HFF-Myc (cell line): ENCODE results near the gene CACNA1I.

Experiments
- DNase-seq: peaks from one replicate; pipeline ENCODE4 v3.0.0-alpha.2; 2011; ENCODE audit warnings: low read depth; ENCODE audit errors: extremely low read depth
- H3K4me3 ChIP-seq: replicated peaks from 2 replicates; pipeline ENCODE4 v1.5.1; 2011; ENCODE audit warnings: low read depth, mild to moderate bottlenecking, control low read depth, low read length
- CTCF ChIP-seq: IDR thresholded peaks from 2 replicates; pipeline ENCODE4 v1.5.1; 2012; ENCODE audit warnings: mild to moderate bottlenecking, low read depth, low read length, control low read depth; ENCODE audit errors: missing control alignments

Gene CACNA1I

GRCh38 chr22:39649500-39650089 is 79.0 kb downstream of the CACNA1I start:
- DNase-seq = no peak
- H3K4me3 ChIP-seq = no peak overlapping the region
- no peak for TF ChIP-seq CTCF

DNA sequence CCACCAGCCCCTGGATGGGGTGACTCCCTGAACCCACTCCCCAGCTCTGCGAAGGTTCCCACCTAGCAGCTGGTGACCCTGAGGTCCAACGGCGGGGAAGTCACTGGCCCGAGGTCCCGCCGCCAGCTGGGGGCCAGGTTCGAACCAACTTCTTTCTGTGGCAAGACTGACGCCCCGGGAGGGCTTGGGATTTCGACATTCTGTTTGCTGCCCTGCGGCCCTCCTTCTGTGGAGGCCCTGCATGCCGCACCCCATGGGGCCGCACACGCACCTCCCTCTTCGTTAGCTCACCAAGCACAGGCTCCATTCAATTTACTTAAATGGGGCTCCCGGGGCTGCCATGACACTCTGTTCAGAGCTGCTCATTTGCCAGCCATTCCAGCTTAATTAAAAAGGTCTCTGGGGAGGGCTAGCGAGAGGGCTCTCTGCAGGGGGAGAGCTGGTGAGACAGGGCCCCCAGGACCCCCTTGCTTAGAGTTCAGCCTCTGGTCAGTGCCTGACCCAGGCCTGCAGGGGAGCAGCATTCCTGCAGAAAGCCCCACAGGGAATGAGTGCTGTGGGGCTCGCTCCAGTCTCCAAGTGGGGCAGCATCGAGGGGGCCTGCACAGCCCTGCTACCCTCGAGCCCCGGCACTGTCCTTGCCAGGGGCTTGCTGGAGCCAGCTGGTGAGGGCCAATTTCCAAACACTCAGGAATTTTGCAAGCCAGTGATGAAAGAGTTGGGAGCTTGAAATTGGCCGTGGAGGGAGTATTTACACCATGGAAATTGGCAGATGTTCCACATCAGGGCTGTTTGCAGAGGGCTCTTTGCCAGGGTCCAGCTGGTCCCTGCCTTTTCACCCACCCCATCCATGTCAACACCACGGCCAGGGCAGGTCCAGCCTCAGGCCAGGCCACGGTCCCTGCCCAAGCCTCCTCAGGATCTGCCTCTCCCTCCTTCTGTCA is 80.8 kb downstream of the CACNA1I start:
- TF ChIP-seq CTCF = no peak
- no peak overlapping the region for H3K4me3 ChIP-seq
- no peak for DNase-seq

DNA sequence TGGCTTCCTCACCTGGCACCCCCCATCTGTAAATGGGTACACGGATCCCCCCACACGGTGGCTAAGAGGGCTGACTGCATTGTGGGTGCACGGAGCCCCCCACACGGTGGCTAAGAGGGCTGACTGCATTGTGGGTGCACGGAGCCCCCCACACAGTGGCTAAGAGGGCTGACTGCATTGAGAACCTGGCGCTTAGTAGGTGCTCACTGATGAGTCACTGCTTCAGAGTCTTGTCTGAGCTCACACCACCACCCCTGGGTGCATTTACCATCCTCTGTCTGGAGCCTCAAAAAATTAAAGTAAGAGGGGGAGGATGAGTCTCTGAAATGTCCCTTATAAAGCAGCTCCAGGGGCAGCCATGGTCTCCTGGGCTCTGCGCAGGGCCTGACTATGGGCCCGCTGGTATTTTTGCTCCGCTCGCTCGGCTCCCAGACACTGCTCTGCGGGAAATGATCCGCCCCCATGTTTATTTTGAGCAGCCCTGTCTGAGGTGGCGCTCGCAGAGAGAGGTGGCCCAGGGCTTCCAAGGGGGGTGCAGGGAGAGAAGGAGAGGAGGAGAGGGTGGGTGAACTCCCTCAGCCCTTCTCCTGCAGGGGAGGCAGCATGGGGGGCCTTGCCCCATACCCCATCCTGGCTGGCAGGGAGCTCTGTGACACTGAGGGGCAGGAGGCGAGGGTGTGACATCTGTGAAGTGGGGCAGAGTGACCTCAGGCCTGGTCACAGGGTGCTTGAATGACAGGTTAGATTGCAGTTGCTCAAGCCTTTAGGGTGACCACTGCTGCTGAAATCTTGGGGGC is 82.6 kb downstream of the CACNA1I start:
- no peak for DNase-seq
- H3K4me3 ChIP-seq = no peak overlapping the region
- no peak for TF ChIP-seq CTCF

- no peak for DNase-seq
- TF ChIP-seq CTCF = no peak
- H3K4me3 ChIP-seq = no peak overlapping the region
Observed at GRCh38 chr22:39653787-39654077, 83.2 kb downstream of the CACNA1I start.

DNA sequence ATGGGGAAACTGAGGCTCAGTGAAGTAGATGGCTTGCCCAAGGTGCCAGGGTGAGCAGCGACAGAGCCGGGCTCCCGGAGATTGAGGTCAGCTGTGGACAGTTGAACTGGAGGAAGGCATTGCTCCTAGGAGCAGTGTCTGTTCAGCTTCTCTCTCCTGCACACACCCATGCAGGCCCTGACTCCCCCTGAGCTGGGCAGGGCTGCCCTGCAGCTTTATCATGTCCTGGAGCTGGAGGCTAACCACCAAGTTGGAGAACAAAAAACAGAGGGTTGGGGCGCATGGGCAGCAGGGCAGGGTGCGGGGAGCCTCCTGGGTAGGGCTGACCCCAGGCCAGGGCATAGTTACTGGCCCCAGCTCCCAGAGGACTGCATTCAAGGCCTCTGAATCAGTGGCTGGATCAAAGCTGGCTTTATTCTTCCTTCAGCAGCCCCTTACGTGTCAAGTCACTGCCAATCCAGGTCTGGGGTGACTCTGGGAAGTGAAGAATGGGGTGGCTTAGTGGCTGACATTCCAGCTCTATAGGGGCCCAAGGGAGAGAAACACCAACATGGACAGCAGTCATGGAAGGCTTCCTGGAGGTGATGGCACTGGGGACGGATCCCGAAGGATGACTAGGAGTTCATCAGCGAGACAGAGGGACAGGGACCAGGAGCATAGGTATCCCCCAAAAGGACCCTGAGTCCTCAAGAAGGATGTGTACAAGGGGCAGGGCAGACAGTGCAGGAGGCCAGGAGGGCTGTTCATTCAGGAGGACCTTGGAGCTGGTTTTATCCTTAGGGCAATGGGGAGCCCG is 83.8 kb downstream of the CACNA1I start:
- no peak overlapping the region for H3K4me3 ChIP-seq
- no peak for DNase-seq
- TF ChIP-seq CTCF = no peak

GRCh38 chr22:39655004-39655579 is 84.5 kb downstream of the CACNA1I start:
- TF ChIP-seq CTCF = peak; percentile 9
- DNase-seq = no peak
- no peak overlapping the region for H3K4me3 ChIP-seq
